Activated CD8-positive, alpha-beta memory T cell treated with anti-CD3 and anti-CD28 coated beads, Interleukin-2, amount 10 ng/mL, durations not matched to agents 7 days and 5 days (primary cell): ENCODE measurements around the gene ABR. TPM values are rescaled to one million over a fixed set of nuclear protein-coding genes. Genes with fewer than 3 reads are reported as not detected.
A peak's percentile ranks its signal among the peaks of the same experiment; 100 is the strongest.
"Not testable (repeated sequence)": the region's sequence is repeated elsewhere in the genome, so short reads cannot be mapped to it uniquely, and the experiment has no call there.

Source experiments
- ATAC-seq: fragments of 150-1000 bp; cut with Tn5 transposase; one replicate; pipeline ENCODE4 v1.10.0; 2021; ENCODE audit warnings: moderate library complexity
- CTCF ChIA-PET: fragments of 350-600 bp; sonication (Branson Sonifier 250); formaldehyde crosslinking; loops from one replicate; lab custom pipeline; 2021; ENCODE audit warnings: antibody characterized with exemption; lab: Charles Lee
- DNase-seq: peaks from one replicate; pipeline ENCODE4 v3.0.0-alpha.2; 2020
- H3K27ac Mint-ChIP-seq: one replicate; pipeline ENCODE4 v1.8.0; 2021; ENCODE audit warnings: mild to moderate bottlenecking, mixed read lengths
- H3K27me3 Mint-ChIP-seq: one replicate; pipeline ENCODE4 v1.8.0; 2021; ENCODE audit warnings: mixed read lengths
- H3K36me3 Mint-ChIP-seq: one replicate; pipeline ENCODE4 v1.8.0; 2021; ENCODE audit warnings: mild to moderate bottlenecking, mixed read lengths
- H3K4me1 Mint-ChIP-seq: one replicate; pipeline ENCODE4 v1.8.0; 2021; ENCODE audit warnings: mixed read lengths
- H3K4me3 Mint-ChIP-seq: one replicate; pipeline ENCODE4 v1.8.0; 2021; ENCODE audit warnings: mild to moderate bottlenecking, moderate library complexity, mixed read lengths
- H3K9me3 Mint-ChIP-seq: one replicate; pipeline ENCODE4 v1.8.0; 2022; ENCODE audit warnings: low read depth, mixed read lengths
- total RNA-seq, 2 experiments: library from RNA; stranded (reverse); gene quantifications; one replicate each; pipeline ENCODE4 v1.2.3, GENCODE V29; 2021

Gene ABR
- total RNA-seq, 2 experiments from 2014 or later: 83.2 to 145 TPM

GRCh38 chr17:1125788-1126145, 54.0 kb downstream of the ABR start:
- ATAC-seq (no peak), DNase-seq (no peak)
- Mint-ChIP-seq H3K27me3 (no peaks in the 10 kb centered on the region), H3K4me3 (no peak overlapping the region), H3K4me1 (peaks cover 27% of the 10 kb centered on the region), H3K27ac (no peak overlapping the region), H3K36me3 (no peaks in the 10 kb centered on the region), H3K9me3 (no peaks in the 10 kb centered on the region)
- CTCF ChIA-PET: interaction anchor here (0.9 to 7.7 kb wide), 2 partner anchors 60 to 69 kb away, joined by 3 to 97 read pairs; no protein-coding TSS in a partner anchor

- Mint-ChIP-seq H3K4me3 (no peak overlapping the region), H3K27me3 (no peaks in the 10 kb centered on the region), H3K4me1 (peaks cover 34% of the 10 kb centered on the region), H3K9me3 (no peaks in the 10 kb centered on the region), H3K36me3 (no peaks in the 10 kb centered on the region), H3K27ac (no peak overlapping the region)
- CTCF ChIA-PET: interaction anchor here (1.1 to 7.7 kb wide), 4 partner anchors 61 to 208 kb away, joined by 3 to 97 read pairs (median 50); no protein-coding TSS in a partner anchor
- ATAC-seq (no peak), DNase-seq (no peak)
Observed at GRCh38 chr17:1124896-1125787, 54.6 kb downstream of the ABR start.

GRCh38 chr17:1123921-1124715, 55.7 kb downstream of the ABR start:
- no peak for ATAC-seq
- Mint-ChIP-seq H3K27me3 (no peaks in the 10 kb centered on the region), H3K9me3 (no peaks in the 10 kb centered on the region), H3K27ac (no peak overlapping the region), H3K4me1 (peaks cover 38% of the 10 kb centered on the region), H3K36me3 (no peaks in the 10 kb centered on the region), H3K4me3 (no peak overlapping the region)
- CTCF ChIA-PET: interaction anchor here (1.1 to 7.7 kb wide), 6 partner anchors 41 to 209 kb away, joined by 3 to 97 read pairs (median 19); no protein-coding TSS in a partner anchor
- no peak for DNase-seq

GRCh38 chr17:1123393-1123831, 56.4 kb downstream of the ABR start:
- Mint-ChIP-seq H3K27ac (no peak overlapping the region), H3K9me3 (no peaks in the 10 kb centered on the region), H3K27me3 (no peaks in the 10 kb centered on the region), H3K4me3 (no peak overlapping the region), H3K36me3 (no peaks in the 10 kb centered on the region), H3K4me1 (peaks cover 38% of the 10 kb centered on the region)
- CTCF ChIA-PET: interaction anchor here (0.8 to 7.7 kb wide), 15 partner anchors 15 to 144 kb away, joined by 3 to 97 read pairs (median 12); no protein-coding TSS in a partner anchor
- DNase-seq (no peak), ATAC-seq (no peak)

GRCh38 chr17:1122533-1123392, 57.0 kb downstream of the ABR start:
- Mint-ChIP-seq H3K27me3 (no peaks in the 10 kb centered on the region), H3K27ac (peak overlapping the region; percentile 57), H3K36me3 (no peaks in the 10 kb centered on the region), H3K4me3 (no peak overlapping the region), H3K9me3 (no peaks in the 10 kb centered on the region), H3K4me1 (peaks cover 38% of the 10 kb centered on the region)
- ATAC-seq: peak; percentile 71
- CTCF ChIA-PET: interaction anchor here (0.6 to 7.7 kb wide), 45 partner anchors 8 to 393 kb away, joined by 3 to 97 read pairs (median 4); no protein-coding TSS in a partner anchor
- DNase-seq: peak; percentile 89

GRCh38 chr17:1121442-1121817, 58.4 kb downstream of the ABR start:
- Mint-ChIP-seq H3K4me1 (peaks cover 38% of the 10 kb centered on the region), H3K27ac (peak overlapping the region; percentile 93)
- not testable (repeated sequence) for H3K27me3 Mint-ChIP-seq, H3K9me3 Mint-ChIP-seq, DNase-seq, H3K4me3 Mint-ChIP-seq, H3K36me3 Mint-ChIP-seq
- CTCF ChIA-PET: interaction anchor here (1.2 to 7.7 kb wide), 14 partner anchors 10 to 394 kb away, joined by 3 to 97 read pairs (median 18); no protein-coding TSS in a partner anchor
- peak; percentile 6 for ATAC-seq

GRCh38 chr17:1120596-1121441, 59.0 kb downstream of the ABR start:
- peak; percentile 80 for DNase-seq
- Mint-ChIP-seq H3K27me3 (no peaks in the 10 kb centered on the region), H3K4me3 (peak overlapping the region; percentile 26), H3K36me3 (no peaks in the 10 kb centered on the region), H3K9me3 (no peaks in the 10 kb centered on the region), H3K4me1 (peaks cover 42% of the 10 kb centered on the region), H3K27ac (peak overlapping the region; percentile 93)
- CTCF ChIA-PET: interaction anchor here (0.9 to 7.7 kb wide), 15 partner anchors 10 to 395 kb away, joined by 3 to 97 read pairs (median 17); partner anchors contain the start of gene INPP5K
- peak; percentile 67 for ATAC-seq

GRCh38 chr17:1119924-1120323, 59.9 kb downstream of the ABR start:
- ATAC-seq (no peak), DNase-seq (no peak)
- Mint-ChIP-seq H3K9me3 (no peaks in the 10 kb centered on the region), H3K4me1 (peaks cover 50% of the 10 kb centered on the region), H3K36me3 (no peaks in the 10 kb centered on the region), H3K4me3 (no peak overlapping the region), H3K27me3 (no peaks in the 10 kb centered on the region), H3K27ac (peak overlapping the region; percentile 93)
- CTCF ChIA-PET: interaction anchor here (0.9 to 7.7 kb wide), 9 partner anchors 9 to 396 kb away, joined by 3 to 97 read pairs (median 7); partner anchors contain the start of gene INPP5K

- no peaks in the 10 kb centered on the region for H3K9me3 Mint-ChIP-seq
- H3K4me1 Mint-ChIP-seq: peaks cover 49% of the 10 kb centered on the region
- H3K36me3 Mint-ChIP-seq: no peaks in the 10 kb centered on the region
- CTCF ChIA-PET: interaction anchor here (0.7 to 2.5 kb wide), 3 partner anchors 58 to 142 kb away, joined by 3 to 8 read pairs (median 5); no protein-coding TSS in a partner anchor
- ATAC-seq: no peak
- H3K27ac Mint-ChIP-seq: peak overlapping the region; percentile 73
- H3K4me3 Mint-ChIP-seq: no peak overlapping the region
- no peak for DNase-seq
- no peaks in the 10 kb centered on the region for H3K27me3 Mint-ChIP-seq
Observed at GRCh38 chr17:1116602-1117001, 63.2 kb downstream of the ABR start.

- Mint-ChIP-seq H3K27ac (no peak overlapping the region), H3K4me1 (peaks cover 51% of the 10 kb centered on the region), H3K27me3 (no peaks in the 10 kb centered on the region), H3K36me3 (no peaks in the 10 kb centered on the region), H3K4me3 (no peak overlapping the region), H3K9me3 (no peaks in the 10 kb centered on the region)
- no peak for ATAC-seq
- CTCF ChIA-PET: interaction anchor here (1.1 to 3.4 kb wide), 2 partner anchors 9 to 85 kb away, joined by 3 to 21 read pairs; no protein-coding TSS in a partner anchor
- DNase-seq: no peak
Observed at GRCh38 chr17:1112875-1113274, 66.9 kb downstream of the ABR start.

GRCh38 chr17:1111599-1112443, 68.0 kb downstream of the ABR start:
- Mint-ChIP-seq H3K36me3 (no peaks in the 10 kb centered on the region), H3K27ac (no peak overlapping the region), H3K4me3 (peak overlapping the region; percentile 11), H3K9me3 (no peaks in the 10 kb centered on the region), H3K4me1 (peaks cover 61% of the 10 kb centered on the region), H3K27me3 (no peaks in the 10 kb centered on the region)
- no peak for ATAC-seq
- DNase-seq: no peak
- CTCF ChIA-PET: interaction anchor here (0.6 to 3.4 kb wide), 5 partner anchors 8 to 347 kb away, joined by 3 to 21 read pairs (median 3); no protein-coding TSS in a partner anchor
